Cardiac septum (tissue), 1 donor: ENCODE measurements around the gene THRA. TPM values are rescaled to one million over a fixed set of nuclear protein-coding genes. Genes with fewer than 3 reads are reported as not detected.

Experiments
- DNase-seq: peaks from one replicate; pipeline ENCODE4 v3.0.0-alpha.2; 2020; ENCODE audit warnings: low spot score
- intact Hi-C: fragments of 100-400 bp; cut with DNase I; formaldehyde crosslinking; loops from one replicate; pipeline ENCODE4 v1.14.0; 2022
- total RNA-seq: library from RNA; stranded (reverse); fragmentation: NEBNext Ultra II Directional; extraction: Animal tissue kit (Norgen Biotek cat#: 25700); gene quantifications from one replicate; pipeline ENCODE4 v1.2.1, GENCODE V29; 2021
- donor health status: DM: no; HTN: no; CAD: no.

THRA gene
- total RNA-seq, 1 donor from 2014 or later = 66.8 TPM

- DNase-seq = no peak
- intact Hi-C loops = no loop called here
These were observed 43.3 kb downstream of the THRA start for GRCh38 chr17:40105861-40106759.

GRCh38 chr17:40106760-40107521, 44.2 kb downstream of the THRA start:
- intact Hi-C loops = no loop called here
- no peak for DNase-seq

- no peak for DNase-seq
- intact Hi-C loops = loop anchor here (1.0 kb wide), 1 partner anchor 7 kb away; the partner anchor contains the start of gene NR1D1
These were observed 44.9 kb downstream of the THRA start for GRCh38 chr17:40107522-40108174.

- intact Hi-C loops = loop anchor here (1.0 kb wide), 1 partner anchor 9 kb away; the partner anchor contains the start of gene NR1D1
- no peak for DNase-seq
These were observed 46.4 kb downstream of the THRA start for GRCh38 chr17:40108970-40109824.

GRCh38 chr17:40110026-40110845, 47.5 kb downstream of the THRA start:
- no peak for DNase-seq

GRCh38 chr17:40111221-40112128, 48.7 kb downstream of the THRA start:
- DNase-seq = peak; percentile 93
- intact Hi-C loops = loop anchor here (1.0 to 5.0 kb wide), 5 partner anchors 13 to 93 kb away; no protein-coding TSS in a partner anchor

More at GRCh38 chr17:40110026-40110845, 47.5 kb downstream of the THRA start:
- intact Hi-C loops = loop anchor here (2.0 to 5.0 kb wide), 2 partner anchors 41 to 73 kb away; no protein-coding TSS in a partner anchor

- DNase-seq = no peak
- intact Hi-C loops = loop anchor here (1.0 to 5.0 kb wide), 4 partner anchors 13 to 93 kb away; no protein-coding TSS in a partner anchor
These were observed 49.5 kb downstream of the THRA start for GRCh38 chr17:40112191-40112711.

GRCh38 chr17:40112718-40113109, 49.9 kb downstream of the THRA start:
- intact Hi-C loops = loop anchor here (1.0 to 5.0 kb wide), 4 partner anchors 14 to 94 kb away; no protein-coding TSS in a partner anchor
- DNase-seq = peak; percentile 69

- intact Hi-C loops = loop anchor here (2.0 to 5.0 kb wide), 3 partner anchors 15 to 95 kb away; no protein-coding TSS in a partner anchor
These were observed 50.5 kb downstream of the THRA start for GRCh38 chr17:40113110-40113906.

GRCh38 chr17:40113907-40114245, 51.1 kb downstream of the THRA start:
- no peak for DNase-seq
- intact Hi-C loops = loop anchor here (2.0 to 5.0 kb wide), 3 partner anchors 15 to 95 kb away; no protein-coding TSS in a partner anchor

More at GRCh38 chr17:40113110-40113906, 50.5 kb downstream of the THRA start:
- peak; percentile 97 for DNase-seq

GRCh38 chr17:40115101-40115436, 52.3 kb downstream of the THRA start:
- intact Hi-C loops = loop anchor here (5.0 kb wide), 1 partner anchor 42 kb away; no protein-coding TSS in a partner anchor
- no peak for DNase-seq

GRCh38 chr17:40121181-40122135, 58.7 kb downstream of the THRA start, which contains the start of gene MSL1:
Gene MSL1 (plus strand): TSS chr17:40121971. CDS start chr17:40122613, 642 bp downstream.
- peak; percentile 96 for DNase-seq
- intact Hi-C loops = loop anchor here (5.0 kb wide), 1 partner anchor 166 kb away; the partner anchor contains the start of gene CDC6

- intact Hi-C loops = loop anchor here (5.0 kb wide), 1 partner anchor 165 kb away; the partner anchor contains the start of gene CDC6
- no peak for DNase-seq
These were observed 59.6 kb downstream of the THRA start for GRCh38 chr17:40122136-40122998.
